SK-N-MC (cell line): ENCODE results near the gene MMP15.

Source experiments
- DNase-seq: peaks from one replicate; pipeline ENCODE4 v3.0.0-alpha.2; 2011; ENCODE audit warnings: low read depth, low spot score
- H3K27ac ChIP-seq: fragments of 200-600 bp; sonication (generic); 2 replicates; pipeline ENCODE4 v1.5.1; 2016; ENCODE audit warnings: mixed run types
- H3K36me3 ChIP-seq: fragments of 200-600 bp; sonication (generic); 2 replicates; pipeline ENCODE4 v1.6.1; 2017; ENCODE audit warnings: antibody characterized with exemption, low read length, mixed read lengths; ENCODE audit not compliant: insufficient read depth
- H3K4me3 ChIP-seq: fragments of 200-600 bp; sonication (generic); 2 replicates; pipeline ENCODE4 v1.5.1; 2016
- H3K9ac ChIP-seq: fragments of 200-600 bp; sonication (generic); 2 replicates; pipeline ENCODE4 v1.8.0; 2017; ENCODE audit warnings: mixed run types, mixed read lengths; ENCODE audit not compliant: insufficient read length
- H3K9me3 ChIP-seq: fragments of 200-600 bp; sonication (generic); 2 replicates; pipeline ENCODE4 v1.6.1; 2017; ENCODE audit warnings: low read depth, mild to moderate bottlenecking, antibody characterized with exemption, low read length, moderate library complexity, mixed read lengths
- EZH2 ChIP-seq: fragments of 200-600 bp; sonication (generic); IDR thresholded peaks from one replicate; pipeline ENCODE4 v1.6.1; 2017; ENCODE audit warnings: antibody characterized with exemption
- FOXP2 ChIP-seq: optimal IDR thresholded peaks from 2 replicates; pipeline ENCODE3; 2011; ENCODE audit warnings: mild to moderate bottlenecking, moderate library complexity; ENCODE audit not compliant: insufficient read depth; ENCODE audit errors: extremely low read length, control extremely low read depth
- POLR2AphosphoS5 ChIP-seq: IDR thresholded peaks from 2 replicates; pipeline ENCODE4 v1.6.1; 2012; ENCODE audit warnings: mild to moderate bottlenecking, low read depth, low read length, borderline replicate concordance

Gene MMP15

DNA sequence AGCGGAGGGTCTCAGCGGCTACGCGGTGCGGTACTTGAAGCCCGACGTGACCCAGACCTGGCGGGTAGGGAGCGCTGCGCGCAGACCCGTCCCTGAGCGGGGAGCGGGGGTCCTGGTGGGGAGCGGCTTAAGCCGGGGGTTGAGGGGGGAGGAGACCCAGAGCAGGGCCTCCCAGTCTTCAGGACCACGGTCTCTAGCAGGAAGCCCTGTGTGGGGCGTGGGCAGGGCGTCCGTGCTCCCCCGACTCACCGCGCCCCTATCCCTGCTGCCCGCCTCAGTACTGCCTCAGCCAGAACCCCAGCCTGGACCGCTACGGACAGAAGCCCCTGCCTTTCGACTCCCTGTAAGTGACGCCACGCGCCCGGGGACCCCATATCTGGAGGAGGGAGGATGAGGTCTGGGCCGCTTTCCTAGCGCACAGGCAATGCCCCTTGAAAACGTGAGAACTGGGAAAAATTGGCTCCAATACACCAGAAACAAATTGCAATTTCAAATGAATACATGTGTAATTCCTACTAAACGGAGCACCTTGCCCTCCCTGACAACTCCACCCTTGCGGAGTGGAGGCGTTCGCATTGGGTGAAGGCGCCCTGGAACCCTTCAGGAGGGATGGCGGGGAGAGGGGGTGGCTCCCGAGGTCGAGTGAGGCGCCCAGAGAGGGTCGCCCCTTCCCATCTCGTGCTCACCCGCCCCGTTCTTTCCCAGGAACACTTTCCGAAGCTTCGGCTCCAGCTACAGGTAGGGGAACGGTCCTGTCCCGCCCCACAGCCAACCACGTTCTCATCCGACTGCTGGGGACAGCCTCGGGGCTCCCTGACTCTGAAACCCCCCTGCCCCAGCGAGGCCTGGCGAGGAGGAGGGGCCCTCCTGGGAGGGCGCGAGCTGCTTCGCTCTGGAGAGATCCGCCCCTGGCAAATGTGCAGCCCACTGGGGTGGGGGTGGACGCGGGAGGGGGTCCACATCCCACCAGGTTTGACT, 40.1 kb upstream of the MMP15 start:
- TF ChIP-seq EZH2: no peak
- DNase-seq: no peak
- H3K36me3 ChIP-seq: no peaks in the 10 kb centered on the region
- H3K27ac ChIP-seq: no peak overlapping the region
- peak overlapping the region; percentile 71 for H3K4me3 ChIP-seq
- H3K9me3 ChIP-seq: no peaks in the 10 kb centered on the region
- H3K9ac ChIP-seq: no peak overlapping the region

DNA sequence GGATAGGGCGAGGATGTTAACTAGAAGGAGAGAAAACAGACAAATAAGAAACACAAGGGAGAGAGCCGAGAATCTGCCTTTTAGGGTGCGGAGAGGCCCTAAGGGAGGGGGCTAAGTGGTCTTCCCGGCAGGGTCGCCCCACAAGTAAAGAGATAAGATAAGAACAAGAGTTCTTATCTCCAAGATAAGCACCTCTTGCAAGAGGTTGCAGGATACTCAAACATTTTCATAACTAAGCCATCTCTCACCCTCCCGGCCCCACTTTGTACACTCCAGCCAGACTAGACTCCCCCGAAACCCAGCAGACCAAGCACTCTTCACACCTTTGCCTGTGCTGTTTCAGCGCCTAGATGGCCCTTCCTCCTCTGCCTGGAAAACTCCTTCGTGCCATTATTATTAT, 39.4 kb upstream of the MMP15 start:
- DNase-seq: no peak
- Histone ChIP-seq H3K4me3 (no peak overlapping the region), H3K9ac (no peak overlapping the region), H3K27ac (no peak overlapping the region), H3K9me3 (no peaks in the 10 kb centered on the region), H3K36me3 (no peaks in the 10 kb centered on the region)
- no peak for TF ChIP-seq EZH2
- TF ChIP-seq FOXP2: no peak
- TF ChIP-seq POLR2AphosphoS5: no peak

- DNase-seq: no peak
- no peaks in the 10 kb centered on the region for H3K36me3 ChIP-seq
- H3K9ac ChIP-seq: no peak overlapping the region
- no peak overlapping the region for H3K4me3 ChIP-seq
- TF ChIP-seq POLR2AphosphoS5 (no peak), FOXP2 (no peak), EZH2 (no peak)
- H3K9me3 ChIP-seq: no peaks in the 10 kb centered on the region
- H3K27ac ChIP-seq: no peak overlapping the region
These were observed 37.9 kb upstream of the MMP15 start for GRCh38 chr16:57987441-57988177.

- Histone ChIP-seq H3K4me3 (no peak overlapping the region), H3K36me3 (no peaks in the 10 kb centered on the region), H3K9me3 (no peaks in the 10 kb centered on the region), H3K27ac (no peak overlapping the region), H3K9ac (no peak overlapping the region)
- TF ChIP-seq FOXP2 (no peak), POLR2AphosphoS5 (no peak), EZH2 (no peak)
- DNase-seq: no peak
These were observed 36.6 kb upstream of the MMP15 start for GRCh38 chr16:57988929-57989328.

DNA sequence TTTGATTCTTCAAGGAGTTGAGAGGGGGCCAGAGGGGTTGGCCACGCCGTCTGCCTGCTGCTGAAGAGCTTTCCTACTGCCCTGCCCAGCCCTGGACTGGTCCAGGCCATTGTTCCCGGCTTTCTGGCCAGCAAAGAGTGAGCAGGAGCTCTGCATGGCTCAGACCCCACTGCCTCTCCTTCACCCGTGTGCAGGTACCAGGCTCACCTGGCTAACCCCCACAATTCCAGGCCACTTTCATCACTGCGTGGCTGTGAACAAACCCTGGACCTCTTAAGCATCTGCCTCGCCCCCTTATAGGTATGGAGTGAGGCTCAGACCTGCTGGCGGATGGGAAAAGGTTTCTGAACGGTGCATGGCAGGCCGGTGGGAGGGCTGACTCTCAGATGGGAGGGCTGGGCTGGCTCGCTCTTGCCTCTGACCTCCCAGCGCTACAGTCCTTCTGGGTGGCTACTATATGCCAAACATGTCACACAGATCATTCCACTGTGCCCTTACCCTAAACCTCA, 33.9 kb upstream of the MMP15 start:
- H3K27ac ChIP-seq: no peak overlapping the region
- H3K9ac ChIP-seq: no peak overlapping the region
- no peak for TF ChIP-seq POLR2AphosphoS5
- no peak for TF ChIP-seq EZH2
- no peak for TF ChIP-seq FOXP2
- no peak for DNase-seq
- no peaks in the 10 kb centered on the region for H3K9me3 ChIP-seq
- H3K4me3 ChIP-seq: no peak overlapping the region
- no peaks in the 10 kb centered on the region for H3K36me3 ChIP-seq

DNA sequence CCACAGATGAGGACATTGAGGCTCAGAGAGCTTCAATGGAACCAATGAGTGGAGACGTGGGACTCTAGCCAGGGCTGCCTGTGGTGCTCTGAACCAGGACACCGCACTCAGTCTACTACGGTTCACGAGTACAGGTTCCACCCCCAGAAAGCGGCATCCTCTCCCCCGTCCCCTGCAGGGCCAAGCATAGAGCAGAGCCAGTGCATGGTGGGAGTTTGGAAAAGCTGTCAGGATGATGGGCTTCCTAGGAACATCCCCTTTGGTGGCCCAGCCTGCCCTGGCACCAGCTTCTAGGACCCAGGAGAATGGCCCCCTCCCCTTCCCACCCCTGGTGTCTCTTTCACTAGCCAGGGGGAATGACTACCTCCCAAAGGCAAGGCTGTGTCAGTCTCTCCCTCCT, 33.5 kb upstream of the MMP15 start:
- TF ChIP-seq POLR2AphosphoS5: no peak
- no peak for TF ChIP-seq FOXP2
- TF ChIP-seq EZH2: no peak
- Histone ChIP-seq H3K9me3 (no peaks in the 10 kb centered on the region), H3K9ac (no peak overlapping the region), H3K27ac (no peak overlapping the region), H3K36me3 (no peaks in the 10 kb centered on the region), H3K4me3 (no peak overlapping the region)
- DNase-seq: no peak

- Histone ChIP-seq H3K27ac (no peak overlapping the region), H3K9ac (no peak overlapping the region), H3K36me3 (no peaks in the 10 kb centered on the region), H3K4me3 (no peak overlapping the region), H3K9me3 (no peaks in the 10 kb centered on the region)
- DNase-seq: no peak
- no peak for TF ChIP-seq FOXP2
- no peak for TF ChIP-seq POLR2AphosphoS5
These were observed 32.1 kb upstream of the MMP15 start for GRCh38 chr16:57993438-57993837.

DNA sequence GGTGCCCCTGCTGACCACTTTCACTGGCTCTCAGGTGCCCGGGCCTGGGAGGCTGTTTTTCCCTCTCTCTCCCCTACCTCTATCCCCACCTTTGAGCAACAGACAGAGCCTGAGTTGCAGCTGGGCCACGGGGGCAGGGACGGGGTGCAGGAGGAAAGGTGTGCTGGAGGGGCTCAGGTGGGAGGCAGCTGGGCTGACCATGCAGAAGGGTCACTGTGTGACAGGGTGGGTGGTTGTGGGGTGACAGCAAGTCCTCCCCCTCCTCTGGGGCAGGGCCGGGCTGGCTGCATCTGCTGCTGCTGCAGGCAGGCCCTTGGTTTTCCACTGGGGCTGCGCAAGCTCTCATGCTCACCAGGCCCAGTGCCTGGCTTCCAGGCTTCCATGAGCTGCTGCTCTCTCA, 31.7 kb upstream of the MMP15 start:
- no peak overlapping the region for H3K4me3 ChIP-seq
- H3K27ac ChIP-seq: no peak overlapping the region
- no peak for DNase-seq
- no peaks in the 10 kb centered on the region for H3K36me3 ChIP-seq
- no peak overlapping the region for H3K9ac ChIP-seq
- no peak for TF ChIP-seq EZH2
- no peak for TF ChIP-seq FOXP2
- TF ChIP-seq POLR2AphosphoS5: no peak
- H3K9me3 ChIP-seq: no peaks in the 10 kb centered on the region

DNA sequence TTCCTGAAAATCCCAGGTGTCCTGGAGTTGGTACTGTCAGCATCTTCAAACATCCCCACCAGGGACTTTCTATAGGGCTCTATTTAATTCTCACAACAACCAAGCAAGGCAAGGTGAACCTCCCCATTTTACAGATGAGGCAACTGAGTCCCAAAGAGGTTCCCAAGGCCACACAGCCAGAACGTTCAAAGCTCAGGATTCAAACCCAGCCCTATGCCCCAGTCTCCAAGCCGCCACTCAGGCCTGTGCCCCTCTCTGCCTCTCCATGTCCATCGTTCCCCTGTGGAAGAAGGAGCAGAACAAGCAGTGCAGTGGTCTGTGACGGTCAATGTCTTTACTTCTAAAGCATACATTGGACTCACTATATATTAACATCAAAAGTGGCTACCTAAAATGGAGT, 31.2 kb upstream of the MMP15 start:
- H3K9ac ChIP-seq: no peak overlapping the region

More for the DNA sequence above, 31.2 kb upstream of the MMP15 start:
- TF ChIP-seq EZH2 (no peak), POLR2AphosphoS5 (no peak), FOXP2 (no peak)
- Histone ChIP-seq H3K36me3 (no peaks in the 10 kb centered on the region), H3K4me3 (no peak overlapping the region), H3K9me3 (no peaks in the 10 kb centered on the region), H3K27ac (no peak overlapping the region)
- no peak for DNase-seq
